ENCODE results near the gene MYO5C. TPM values are rescaled to one million over a fixed set of nuclear protein-coding genes. Genes with fewer than 3 reads are reported as not detected.

MYO5C gene
- total and polyA plus RNA-seq, 2 donors from 2014 or later, result 4.6 to 41.6 TPM

DNA sequence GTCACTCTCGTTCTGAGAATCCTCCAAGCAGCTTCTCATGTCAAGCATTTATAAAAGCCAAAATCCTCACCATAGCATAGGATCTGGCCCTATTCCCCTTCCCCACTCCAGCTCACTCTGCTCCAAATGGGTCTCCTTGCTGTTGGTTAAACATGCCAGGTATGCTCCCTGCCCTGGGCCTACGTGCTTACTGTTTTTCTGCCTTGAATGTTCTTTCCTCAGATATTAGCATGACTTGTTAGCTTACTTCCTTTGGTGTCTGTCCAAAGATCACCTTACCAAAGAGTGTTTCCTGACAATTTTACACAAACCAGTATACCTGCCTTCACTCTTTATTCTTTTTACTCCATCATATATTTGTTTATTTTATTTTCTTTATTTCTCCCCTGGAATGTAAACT, 33.1 kb upstream of the MYO5C start:
- Histone ChIP-seq H3K27ac (ENCODE audit: low read depth in 2 of 2, low read length in 2 of 2) (no peak overlapping the region), H3K36me3 (ENCODE audit: control insufficient read depth in 2 of 3, insufficient read depth in 3 of 3, low read length in 3 of 3) (peaks cover 0 to 3% (median 0%) of the 10 kb centered on the region in 3 donors), H3K4me3 (ENCODE audit: low read length in 3 of 3) (no peak overlapping the region), H3K9ac (ENCODE audit: low read length in 3 of 3) (peak overlapping the region in 1 of 3 donors; percentile 4), H3K9me3 (ENCODE audit: control insufficient read depth in 2 of 3, insufficient read depth in 1 of 3, low read length in 3 of 3) (no peaks in the 10 kb centered on the region), H3K27me3 (ENCODE audit: control insufficient read depth, insufficient read depth, low read length) (no peaks in the 10 kb centered on the region), H3K4me1 (ENCODE audit: control insufficient read depth in 2 of 3, insufficient read depth in 2 of 3, low read depth in 1 of 3, low read length in 3 of 3) (no peaks in the 10 kb centered on the region)
- FAIRE-seq, result no peak
- TF ChIP-seq, protein P1, sequence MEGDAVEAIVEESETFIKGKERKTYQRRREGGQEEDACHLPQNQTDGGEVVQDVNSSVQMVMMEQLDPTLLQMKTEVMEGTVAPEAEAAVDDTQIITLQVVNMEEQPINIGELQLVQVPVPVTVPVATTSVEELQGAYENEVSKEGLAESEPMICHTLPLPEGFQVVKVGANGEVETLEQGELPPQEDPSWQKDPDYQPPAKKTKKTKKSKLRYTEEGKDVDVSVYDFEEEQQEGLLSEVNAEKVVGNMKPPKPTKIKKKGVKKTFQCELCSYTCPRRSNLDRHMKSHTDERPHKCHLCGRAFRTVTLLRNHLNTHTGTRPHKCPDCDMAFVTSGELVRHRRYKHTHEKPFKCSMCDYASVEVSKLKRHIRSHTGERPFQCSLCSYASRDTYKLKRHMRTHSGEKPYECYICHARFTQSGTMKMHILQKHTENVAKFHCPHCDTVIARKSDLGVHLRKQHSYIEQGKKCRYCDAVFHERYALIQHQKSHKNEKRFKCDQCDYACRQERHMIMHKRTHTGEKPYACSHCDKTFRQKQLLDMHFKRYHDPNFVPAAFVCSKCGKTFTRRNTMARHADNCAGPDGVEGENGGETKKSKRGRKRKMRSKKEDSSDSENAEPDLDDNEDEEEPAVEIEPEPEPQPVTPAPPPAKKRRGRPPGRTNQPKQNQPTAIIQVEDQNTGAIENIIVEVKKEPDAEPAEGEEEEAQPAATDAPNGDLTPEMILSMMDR (IDR thresholded peaks at IDR 0.05; ENCODE audit: borderline replicate concordance, extremely low read depth, insufficient read depth), result no peak
- intact Hi-C loops (cut with DNase I), result no loop called here
- no peak for DNase-seq

DNA sequence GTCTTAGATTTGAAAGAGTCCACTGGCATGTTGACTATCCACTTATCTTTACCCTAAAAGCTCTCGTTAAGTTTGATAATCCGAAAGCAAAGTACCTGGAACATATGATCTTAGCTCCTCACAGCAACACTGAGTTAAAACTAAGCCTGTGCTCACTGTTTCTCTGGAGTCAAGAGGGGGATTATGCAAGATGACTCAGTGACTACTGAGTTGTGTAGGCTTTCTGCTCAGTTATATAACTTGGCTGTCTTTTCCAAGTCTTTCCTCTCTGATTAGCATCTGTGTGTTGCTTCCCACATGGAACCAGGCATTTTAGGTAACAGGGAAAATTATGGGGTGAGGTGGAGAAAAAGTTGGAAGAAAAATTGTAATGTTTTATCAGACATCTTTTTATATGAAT, 31.2 kb upstream of the MYO5C start:
- Histone ChIP-seq H3K27ac (ENCODE audit: low read depth in 2 of 2, low read length in 2 of 2) (no peak overlapping the region), H3K9me3 (ENCODE audit: control insufficient read depth in 2 of 3, insufficient read depth in 1 of 3, low read length in 3 of 3) (no peaks in the 10 kb centered on the region), H3K27me3 (ENCODE audit: control insufficient read depth, insufficient read depth, low read length) (no peaks in the 10 kb centered on the region), H3K4me3 (ENCODE audit: low read length in 3 of 3) (no peak overlapping the region), H3K36me3 (ENCODE audit: control insufficient read depth in 2 of 3, insufficient read depth in 3 of 3, low read length in 3 of 3) (peaks cover 0 to 5% (median 0%) of the 10 kb centered on the region in 3 donors), H3K4me1 (ENCODE audit: control insufficient read depth in 2 of 3, insufficient read depth in 2 of 3, low read depth in 1 of 3, low read length in 3 of 3) (no peaks in the 10 kb centered on the region), H3K9ac (ENCODE audit: low read length in 3 of 3) (no peak overlapping the region)
- no peak for DNase-seq
- no peak for FAIRE-seq
- intact Hi-C loops (cut with DNase I), result no loop called here
- TF ChIP-seq, protein P1 (IDR thresholded peaks at IDR 0.05; ENCODE audit: borderline replicate concordance, extremely low read depth, insufficient read depth), result no peak

DNA sequence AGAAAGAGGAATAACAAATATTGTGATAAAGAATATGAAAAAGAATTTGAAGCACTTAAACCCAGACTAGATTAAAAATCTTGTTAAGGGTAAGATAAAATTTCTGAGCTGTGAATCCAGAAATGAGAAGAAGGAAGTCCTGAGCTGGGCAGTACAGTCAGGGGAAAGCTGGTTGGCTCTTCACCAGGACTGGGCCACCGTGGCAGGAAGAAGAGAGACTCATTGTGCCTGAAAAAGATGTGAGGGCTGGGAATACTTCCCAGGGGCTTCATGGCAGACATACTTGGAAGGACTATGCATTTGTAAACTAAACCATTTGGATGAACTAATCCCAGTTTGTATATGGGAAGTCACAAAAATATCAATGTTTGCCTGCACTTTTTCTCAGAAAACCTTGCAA, 28.5 kb upstream of the MYO5C start:
- intact Hi-C loops (cut with DNase I), result no loop called here
- Histone ChIP-seq H3K9ac (ENCODE audit: low read length in 3 of 3) (no peak overlapping the region), H3K36me3 (ENCODE audit: control insufficient read depth in 2 of 3, insufficient read depth in 3 of 3, low read length in 3 of 3) (peaks cover 0 to 9% (median 0%) of the 10 kb centered on the region in 3 donors), H3K27me3 (ENCODE audit: control insufficient read depth, insufficient read depth, low read length) (no peaks in the 10 kb centered on the region), H3K9me3 (ENCODE audit: control insufficient read depth in 2 of 3, insufficient read depth in 1 of 3, low read length in 3 of 3) (no peaks in the 10 kb centered on the region), H3K4me3 (ENCODE audit: low read length in 3 of 3) (no peak overlapping the region), H3K27ac (ENCODE audit: low read depth in 2 of 2, low read length in 2 of 2) (no peak overlapping the region), H3K4me1 (ENCODE audit: control insufficient read depth in 2 of 3, insufficient read depth in 2 of 3, low read depth in 1 of 3, low read length in 3 of 3) (no peaks in the 10 kb centered on the region)
- TF ChIP-seq, protein P1 (IDR thresholded peaks at IDR 0.05; ENCODE audit: borderline replicate concordance, extremely low read depth, insufficient read depth), result no peak
- no peak for DNase-seq
- FAIRE-seq, result no peak
